IMR-90 (cell line): ENCODE data around the gene FAM20C. TPM values are rescaled to one million over a fixed set of nuclear protein-coding genes. Genes with fewer than 3 reads are reported as not detected.

Source experiments
- ATAC-seq: fragments of 200-7000 bp; cut with Tn5 transposase; 2 replicates; pipeline ENCODE4 v1.9.1; 2020; ENCODE audit warnings: low read depth, mild to moderate bottlenecking, moderate library complexity
- BruUV-seq: library from RNA; stranded (reverse); fragments of 400-500 nt; replicated peaks from 2 replicates; lab custom pipeline; 2021; lab: Mats Ljungman, UMichigan
- CTCF ChIA-PET: fragments of 300-600 bp; formaldehyde crosslinking; extraction: SDS; loops from one replicate; lab custom pipeline; 2021; ENCODE audit warnings: antibody characterized with exemption; lab: Yijun Ruan, JAX
- POLR2A ChIA-PET: fragments of 300-600 bp; sonication (Branson Sonifier 250); formaldehyde crosslinking; loops from one replicate; lab custom pipeline; 2022; ENCODE audit warnings: antibody characterized with exemption; ENCODE audit not compliant: unreplicated experiment; lab: Charles Lee
- DNase-seq: peaks from one replicate; pipeline ENCODE4 v3.0.0; 2013
- H2AFZ ChIP-seq: replicated peaks from 2 replicates; pipeline ENCODE3; 2013; ENCODE audit warnings: low read length, mild to moderate bottlenecking; ENCODE audit not compliant: poor library complexity
- H2AK5ac ChIP-seq: 2 replicates; pipeline ENCODE4 v1.6.1; 2013; ENCODE audit warnings: low read depth, low read length, inconsistent platforms
- H2AK9ac ChIP-seq: replicated peaks from 2 replicates; pipeline ENCODE3; 2013; ENCODE audit warnings: mild to moderate bottlenecking, low read depth, low read length, moderate library complexity; ENCODE audit not compliant: poor library complexity
- H2BK120ac ChIP-seq: 2 replicates; pipeline ENCODE4 v1.6.1; 2013; ENCODE audit warnings: low read depth, low read length, inconsistent platforms
- H2BK15ac ChIP-seq: 3 replicates; pipeline ENCODE4 v1.6.1; 2013; ENCODE audit warnings: low read depth, low read length, inconsistent platforms
- H2BK20ac ChIP-seq: 2 replicates; pipeline ENCODE4 v1.6.1; 2013; ENCODE audit warnings: low read depth, mild to moderate bottlenecking, inconsistent platforms, low read length, moderate library complexity
- H2BK5ac ChIP-seq: 2 replicates; pipeline ENCODE4 v1.6.1; 2013; ENCODE audit warnings: mild to moderate bottlenecking, low read depth, low read length, inconsistent platforms; ENCODE audit not compliant: poor library complexity, severe bottlenecking
- H3K14ac ChIP-seq: replicated peaks from 2 replicates; pipeline ENCODE4 v1.6.1; 2013; ENCODE audit warnings: low read depth, low read length, inconsistent platforms
- H3K18ac ChIP-seq: 2 replicates; pipeline ENCODE4 v1.6.1; 2013; ENCODE audit warnings: low read depth, low read length, control low read depth
- H3K23ac ChIP-seq: 2 replicates; pipeline ENCODE4 v1.6.1; 2013; ENCODE audit warnings: low read depth, low read length, inconsistent platforms
- H3K27ac ChIP-seq: 2 replicates; pipeline ENCODE4 v1.5.1; 2013; ENCODE audit warnings: mild to moderate bottlenecking, control low read depth, low read length; ENCODE audit not compliant: insufficient read depth
- H3K27me3 ChIP-seq: 2 replicates; pipeline ENCODE4 v1.6.1; 2013; ENCODE audit warnings: low read length; ENCODE audit not compliant: control insufficient read depth, insufficient read depth
- H3K36me3 ChIP-seq: 2 replicates; pipeline ENCODE4 v1.6.1; 2013; ENCODE audit warnings: low read length, mixed read lengths; ENCODE audit not compliant: control insufficient read depth, insufficient read depth
- H3K4ac ChIP-seq: 2 replicates; pipeline ENCODE4 v1.6.1; 2013; ENCODE audit warnings: low read depth, low read length, inconsistent platforms
- H3K4me1 ChIP-seq: 2 replicates; pipeline ENCODE4 v1.6.1; 2013; ENCODE audit warnings: low read length, mixed read lengths; ENCODE audit not compliant: control insufficient read depth, insufficient read depth
- H3K4me2 ChIP-seq: 2 replicates; pipeline ENCODE4 v1.6.1; 2013; ENCODE audit warnings: low read depth, mild to moderate bottlenecking, control low read depth, low read length, moderate library complexity
- H3K4me3 ChIP-seq: 2 replicates; pipeline ENCODE4 v1.5.1; 2013; ENCODE audit warnings: low read depth, mild to moderate bottlenecking, control low read depth, low read length, moderate library complexity; ENCODE audit not compliant: insufficient read depth
- H3K56ac ChIP-seq: 2 replicates; pipeline ENCODE4 v1.6.1; 2013; ENCODE audit warnings: low read length, inconsistent platforms; ENCODE audit not compliant: insufficient read depth; ENCODE audit errors: extremely low read depth
- H3K79me1 ChIP-seq, 2 experiments: 2 replicates each; pipeline ENCODE4 v1.6.1; 2013; ENCODE audit warnings: low read length in 2 of 2, inconsistent platforms in 1 of 2, low read depth in 1 of 2
- H3K9ac ChIP-seq: 2 replicates; pipeline ENCODE4 v1.6.1; 2013; ENCODE audit warnings: low read depth, low read length, control low read depth
- H3K9me1 ChIP-seq: 2 replicates; pipeline ENCODE4 v1.6.1; 2013; ENCODE audit warnings: low read length, inconsistent platforms; ENCODE audit not compliant: insufficient read depth
- H3K9me3 ChIP-seq: 2 replicates; pipeline ENCODE4 v1.6.1; 2013; ENCODE audit warnings: low read length; ENCODE audit not compliant: control insufficient read depth, insufficient read depth
- H4K20me1 ChIP-seq: 2 replicates; pipeline ENCODE4 v1.6.1; 2013; ENCODE audit warnings: low read length, inconsistent platforms; ENCODE audit not compliant: insufficient read depth
- H4K5ac ChIP-seq: 2 replicates; pipeline ENCODE4 v1.6.1; 2013; ENCODE audit warnings: mild to moderate bottlenecking, low read depth, low read length, control low read depth
- H4K8ac ChIP-seq, 2 experiments: 2 replicates each; pipeline ENCODE4 v1.6.1; 2013; ENCODE audit warnings: low read depth in 2 of 2, low read length in 2 of 2, control low read depth in 1 of 2, inconsistent platforms in 1 of 2
- H4K91ac ChIP-seq: 2 replicates; pipeline ENCODE4 v1.6.1; 2013; ENCODE audit warnings: low read depth, low read length, inconsistent platforms; ENCODE audit not compliant: insufficient read depth
- CEBPB ChIP-seq: IDR thresholded peaks from 2 replicates; pipeline ENCODE4 v1.6.1; 2012; ENCODE audit warnings: low read depth, low read length, improper control_type of control experiment
- CHD1 ChIP-seq: IDR thresholded peaks from 2 replicates; pipeline ENCODE4 v1.6.1; 2012; ENCODE audit warnings: low read depth, low read length, improper control_type of control experiment
- CTCF ChIP-seq: conservative IDR thresholded peaks from 2 replicates; pipeline ENCODE4 v1.5.1; 2012; ENCODE audit warnings: mild to moderate bottlenecking, low read depth, low read length, improper control_type of control experiment
- ELK1 ChIP-seq: fragments of 150-350 bp; IDR thresholded peaks from 2 replicates; pipeline ENCODE4 v1.6.1; 2016; ENCODE audit warnings: low read depth, mild to moderate bottlenecking, low read length, moderate library complexity, borderline replicate concordance
- FOS ChIP-seq: fragments of 150-350 bp; IDR thresholded peaks from 2 replicates; pipeline ENCODE4 v1.6.1; 2016; ENCODE audit warnings: low read depth, low read length
- MAFK ChIP-seq: IDR thresholded peaks from 2 replicates; pipeline ENCODE4 v1.6.1; 2012; ENCODE audit warnings: low read depth, low read length, improper control_type of control experiment
- MAZ ChIP-seq: IDR thresholded peaks from 2 replicates; pipeline ENCODE4 v1.6.1; 2012; ENCODE audit warnings: low read depth, mild to moderate bottlenecking, low read length, improper control_type of control experiment, moderate library complexity, borderline replicate concordance
- MXI1 ChIP-seq: IDR thresholded peaks from 2 replicates; pipeline ENCODE4 v1.6.1; 2012; ENCODE audit warnings: low read depth, mild to moderate bottlenecking, low read length, moderate library complexity, borderline replicate concordance
- NFE2L2 ChIP-seq: fragments of 150-350 bp; IDR thresholded peaks from 2 replicates; pipeline ENCODE4 v1.6.1; 2016; ENCODE audit warnings: low read depth, mild to moderate bottlenecking, low read length
- POLR2A ChIP-seq: IDR thresholded peaks from 2 replicates; pipeline ENCODE4 v1.6.1; 2012; ENCODE audit warnings: mild to moderate bottlenecking, low read depth, low read length
- RAD21 ChIP-seq: IDR thresholded peaks from 2 replicates; pipeline ENCODE4 v1.6.1; 2012; ENCODE audit warnings: low read length, improper control_type of control experiment
- RCOR1 ChIP-seq: IDR thresholded peaks from 2 replicates; pipeline ENCODE4 v1.6.1; 2012; ENCODE audit warnings: mild to moderate bottlenecking, low read length, improper control_type of control experiment; ENCODE audit not compliant: insufficient replicate concordance
- RFX5 ChIP-seq: IDR thresholded peaks from 2 replicates; pipeline ENCODE4 v1.8.0; 2012; ENCODE audit warnings: low read depth, mild to moderate bottlenecking, low read length, moderate library complexity
- SMC3 ChIP-seq: fragments of 150-350 bp; IDR thresholded peaks from 2 replicates; pipeline ENCODE4 v1.6.1; 2016; ENCODE audit warnings: low read depth, mild to moderate bottlenecking, antibody characterized with exemption, low read length, moderate library complexity
- WGBS, 2 experiments: methylation state at CpG; one replicate each; pipeline versions ENCODE4 v1.1.5 to v1.1.7; 2013; ENCODE audit warnings: missing lambda C conversion rate in 2 of 2; ENCODE audit not compliant: insufficient read length in 1 of 2; ENCODE audit errors: extremely low coverage in 2 of 2; 5-methylcytosine and 5-hydroxymethylcytosine counted together
- dilution Hi-C: fragments of 300-500 bp; cut with HindIII; formaldehyde crosslinking; loops from one replicate; pipeline ENCODE4 v1.14.3; 2018; ENCODE audit warnings: low sequenced_read_pairs; ENCODE audit not compliant: unreplicated experiment
- in situ Hi-C: fragments of 300-500 bp; cut with MboI; formaldehyde crosslinking; loops from 3 replicates; pipeline ENCODE4 v1.14.3; 2019; ENCODE audit warnings: low sequenced_read_pairs, inconsistent platforms, mixed read lengths
- intact Hi-C: fragments of 100-400 bp; cut with micrococcal nuclease; formaldehyde crosslinking; loops from 2 replicates; pipeline ENCODE4 v1.10.0; 2022
- polyA plus RNA-seq, 3 experiments: library from polyadenylated mRNA; depleted of rRNA; stranded (reverse); fragments of >200 nt; gene quantifications; 2 replicates each; pipeline ENCODE4 v1.2.3, GENCODE V29; 2012; ENCODE audit warnings: low replicate concordance in 1 of 3
- total RNA-seq: library from RNA; depleted of rRNA; stranded (reverse); fragments of >200 nt; gene quantifications from 2 replicates; pipeline ENCODE4 v1.2.3, GENCODE V29; 2012
- TF ChIP-seq, protein P1 (sequence below): fragments of 150-350 bp; IDR thresholded peaks from 2 replicates; pipeline ENCODE4 v1.6.1; 2017; ENCODE audit warnings: mild to moderate bottlenecking, antibody characterized with exemption, low read length, low read depth

FAM20C gene
- total and polyA plus RNA-seq, 2 of the 4 experiments (the other 2 are of a cell fraction), result 7.7 to 36.6 TPM

GRCh38 chr7:288671-289101 is 96.3 kb downstream of the FAM20C start:
- CTCF ChIA-PET, result no interaction called here
- Histone ChIP-seq H3K23ac (no peak overlapping the region), H4K91ac (no peak overlapping the region), H3K4ac (no peak overlapping the region), H2BK5ac (no peak overlapping the region), H2BK20ac (no peak overlapping the region), H3K27ac (no peak overlapping the region), H3K9me3 (no peaks in the 10 kb centered on the region), H3K14ac (no peak overlapping the region), H2AK5ac (no peak overlapping the region), H4K5ac (no peak overlapping the region), H3K9ac (no peak overlapping the region), H4K8ac (no peak overlapping the region), H3K79me1 (no peaks in the 10 kb centered on the region), H3K27me3 (peaks cover 79% of the 10 kb centered on the region), H3K18ac (no peak overlapping the region), H3K36me3 (no peaks in the 10 kb centered on the region), H3K4me2 (no peak overlapping the region), H3K56ac (no peak overlapping the region), H4K20me1 (no peaks in the 10 kb centered on the region), H3K9me1 (no peaks in the 10 kb centered on the region), H3K4me3 (no peak overlapping the region), H2BK120ac (no peak overlapping the region), H2BK15ac (no peak overlapping the region), H2AFZ (no peak overlapping the region), H2AK9ac (no peak overlapping the region), H3K4me1 (no peaks in the 10 kb centered on the region)
- dilution Hi-C loops (no loop called here), intact Hi-C loops (no loop called here), in situ Hi-C loops (no loop called here)
- WGBS, 2 experiments, result 83% methylated on average over 8 of the region's 14 CpGs; no CpG with 5 or more reads in 1 of the 2 experiments
- no peak for TF ChIP-seq RFX5
- TF ChIP-seq MXI1, result no peak
- TF ChIP-seq NFE2L2, result no peak
- TF ChIP-seq SMC3, result no peak
- no peak for TF ChIP-seq MAZ
- no peak for TF ChIP-seq ELK1
- no peak for TF ChIP-seq FOS
- no peak for TF ChIP-seq POLR2A
- TF ChIP-seq RAD21, result no peak
- no peak for TF ChIP-seq MAFK
- no peak for TF ChIP-seq CHD1
- no peak for TF ChIP-seq CTCF
- TF ChIP-seq, protein P1, sequence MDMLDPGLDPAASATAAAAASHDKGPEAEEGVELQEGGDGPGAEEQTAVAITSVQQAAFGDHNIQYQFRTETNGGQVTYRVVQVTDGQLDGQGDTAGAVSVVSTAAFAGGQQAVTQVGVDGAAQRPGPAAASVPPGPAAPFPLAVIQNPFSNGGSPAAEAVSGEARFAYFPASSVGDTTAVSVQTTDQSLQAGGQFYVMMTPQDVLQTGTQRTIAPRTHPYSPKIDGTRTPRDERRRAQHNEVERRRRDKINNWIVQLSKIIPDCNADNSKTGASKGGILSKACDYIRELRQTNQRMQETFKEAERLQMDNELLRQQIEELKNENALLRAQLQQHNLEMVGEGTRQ, result no peak
- TF ChIP-seq CEBPB, result no peak
- TF ChIP-seq RCOR1, result no peak
- DNase-seq (no peak), ATAC-seq (no peak)
- POLR2A ChIA-PET, result no interaction called here
- BruUV-seq, result no TSS peak
